Right lobe of liver (tissue), 4 donors: Measurements from ENCODE around the gene IFT43.

Source experiments
- POLR2A ChIP-seq: fragments of 450-650 bp; IDR thresholded peaks from one replicate; pipeline ENCODE4 v1.6.1; 2017; ENCODE audit warnings: antibody characterized with exemption, mild to moderate bottlenecking
- TF ChIP-seq, protein P1 (sequence below), 4 donors: fragments of 200-600 bp in 3 of 4; fragments of 450-650 bp in 1 of 4; IDR thresholded peaks; one replicate each; pipeline versions ENCODE4 v1.5.1 to v1.8.0; 2016 to 2022; ENCODE audit warnings: antibody characterized with exemption in 4 of 4, mild to moderate bottlenecking in 2 of 4
- donor health status: DM: no; HTN: no; CAD: no.
- donor health status: DM: no; HTN: no; CAD: no.
- donor health status: DM: no; HTN: yes; CAD: no.

GRCh38 chr14:75978249-75978731, 7.3 kb upstream of the IFT43 start:
- no peak for TF ChIP-seq POLR2A
- TF ChIP-seq, protein P1, sequence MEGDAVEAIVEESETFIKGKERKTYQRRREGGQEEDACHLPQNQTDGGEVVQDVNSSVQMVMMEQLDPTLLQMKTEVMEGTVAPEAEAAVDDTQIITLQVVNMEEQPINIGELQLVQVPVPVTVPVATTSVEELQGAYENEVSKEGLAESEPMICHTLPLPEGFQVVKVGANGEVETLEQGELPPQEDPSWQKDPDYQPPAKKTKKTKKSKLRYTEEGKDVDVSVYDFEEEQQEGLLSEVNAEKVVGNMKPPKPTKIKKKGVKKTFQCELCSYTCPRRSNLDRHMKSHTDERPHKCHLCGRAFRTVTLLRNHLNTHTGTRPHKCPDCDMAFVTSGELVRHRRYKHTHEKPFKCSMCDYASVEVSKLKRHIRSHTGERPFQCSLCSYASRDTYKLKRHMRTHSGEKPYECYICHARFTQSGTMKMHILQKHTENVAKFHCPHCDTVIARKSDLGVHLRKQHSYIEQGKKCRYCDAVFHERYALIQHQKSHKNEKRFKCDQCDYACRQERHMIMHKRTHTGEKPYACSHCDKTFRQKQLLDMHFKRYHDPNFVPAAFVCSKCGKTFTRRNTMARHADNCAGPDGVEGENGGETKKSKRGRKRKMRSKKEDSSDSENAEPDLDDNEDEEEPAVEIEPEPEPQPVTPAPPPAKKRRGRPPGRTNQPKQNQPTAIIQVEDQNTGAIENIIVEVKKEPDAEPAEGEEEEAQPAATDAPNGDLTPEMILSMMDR (IDR thresholded peaks at IDR 0.05), result no peak
